ENCODE data around the gene RAD54L2. TPM values are rescaled to one million over a fixed set of nuclear protein-coding genes. Genes with fewer than 3 reads are reported as not detected.

Gene RAD54L2
- total and polyA plus RNA-seq, 2 experiments from 2014 or later: 10.8 to 17.5 TPM

GRCh38 chr3:51549311-51549710, 10.8 kb downstream of the RAD54L2 start:
- DNase-seq (ENCODE audit: low spot score): no peak
- Histone ChIP-seq H3K9me3 (ENCODE audit: low read depth) (no peaks in the 10 kb centered on the region), H3K4me1 (ENCODE audit: insufficient read depth) (no peaks in the 10 kb centered on the region), H3K4me3 (no peak overlapping the region), H2AFZ (no peak overlapping the region), H4K20me1 (ENCODE audit: insufficient read depth, poor library complexity, severe bottlenecking) (peaks cover 4% of the 10 kb centered on the region), H3K27ac (no peak overlapping the region), H3K4me2 (no peak overlapping the region), H3K36me3 (replicated peaks; ENCODE audit: insufficient read depth, low read depth) (no peaks in the 10 kb centered on the region), H3K79me2 (peaks cover 41% of the 10 kb centered on the region), H3K27me3 (no peaks in the 10 kb centered on the region), H3K9me2 (replicated peaks; ENCODE audit: insufficient read depth) (no peaks in the 10 kb centered on the region)
- WGBS (ENCODE audit: low lambda C conversion rate, missing lambda C conversion rate): 93% methylated on average over 10 of the region's 10 CpGs
- TF ChIP-seq EZH2phosphoT487 (IDR thresholded peaks at IDR 0.05; ENCODE audit: low read depth, severe bottlenecking, unreplicated experiment) (no peak), CTCF (IDR thresholded peaks at IDR 0.05; ENCODE audit: poor library complexity) (no peak), EZH2 (IDR thresholded peaks at IDR 0.05; ENCODE audit: borderline replicate concordance) (no peak)

GRCh38 chr3:51550080-51550819, 11.7 kb downstream of the RAD54L2 start:
- no peaks in the 10 kb centered on the region for H3K4me1 ChIP-seq (ENCODE audit: insufficient read depth)
- no peaks in the 10 kb centered on the region for H3K9me2 ChIP-seq (replicated peaks; ENCODE audit: insufficient read depth)
- no peak for DNase-seq (ENCODE audit: low spot score)
- no peaks in the 10 kb centered on the region for H3K9me3 ChIP-seq (ENCODE audit: low read depth)
- H2AFZ ChIP-seq: no peak overlapping the region
- H3K79me2 ChIP-seq: peaks cover 36% of the 10 kb centered on the region
- WGBS (ENCODE audit: low lambda C conversion rate, missing lambda C conversion rate): 96% methylated on average over 8 of the region's 8 CpGs
- H4K20me1 ChIP-seq (ENCODE audit: insufficient read depth, poor library complexity, severe bottlenecking): peaks cover 4% of the 10 kb centered on the region
- H3K36me3 ChIP-seq (replicated peaks; ENCODE audit: insufficient read depth, low read depth): no peaks in the 10 kb centered on the region
- TF ChIP-seq CTCF (IDR thresholded peaks at IDR 0.05; ENCODE audit: poor library complexity) (no peak), EZH2phosphoT487 (IDR thresholded peaks at IDR 0.05; ENCODE audit: low read depth, severe bottlenecking, unreplicated experiment) (no peak), EZH2 (IDR thresholded peaks at IDR 0.05; ENCODE audit: borderline replicate concordance) (no peak)
- H3K27ac ChIP-seq: no peak overlapping the region
- no peak overlapping the region for H3K4me2 ChIP-seq
- no peak overlapping the region for H3K4me3 ChIP-seq
- H3K27me3 ChIP-seq: no peaks in the 10 kb centered on the region

- peaks cover 6% of the 10 kb centered on the region for H3K4me1 ChIP-seq (ENCODE audit: insufficient read depth)
- TF ChIP-seq CTCF (IDR thresholded peaks at IDR 0.05; ENCODE audit: poor library complexity): no peak
- no peak for TF ChIP-seq EZH2phosphoT487 (IDR thresholded peaks at IDR 0.05; ENCODE audit: low read depth, severe bottlenecking, unreplicated experiment)
- 83% methylated on average over 5 of the region's 5 CpGs for WGBS (ENCODE audit: low lambda C conversion rate, missing lambda C conversion rate)
- H3K4me3 ChIP-seq: no peak overlapping the region
- H3K36me3 ChIP-seq (replicated peaks; ENCODE audit: insufficient read depth, low read depth): no peaks in the 10 kb centered on the region
- no peak overlapping the region for H3K4me2 ChIP-seq
- peaks cover 30% of the 10 kb centered on the region for H3K79me2 ChIP-seq
- no peak for DNase-seq (ENCODE audit: low spot score)
- H3K9me2 ChIP-seq (replicated peaks; ENCODE audit: insufficient read depth): no peaks in the 10 kb centered on the region
- peaks cover 3% of the 10 kb centered on the region for H4K20me1 ChIP-seq (ENCODE audit: insufficient read depth, poor library complexity, severe bottlenecking)
- no peaks in the 10 kb centered on the region for H3K27me3 ChIP-seq
- no peak overlapping the region for H2AFZ ChIP-seq
- H3K9me3 ChIP-seq (ENCODE audit: low read depth): no peaks in the 10 kb centered on the region
- H3K27ac ChIP-seq: no peak overlapping the region
Observed at GRCh38 chr3:51557993-51558392, 19.5 kb downstream of the RAD54L2 start.
